Measurements from ENCODE around the gene PLEKHM1.
"Not testable (repeated sequence)": the region's sequence is repeated elsewhere in the genome, so short reads cannot be mapped to it uniquely, and the experiment has no call there.

DNA sequence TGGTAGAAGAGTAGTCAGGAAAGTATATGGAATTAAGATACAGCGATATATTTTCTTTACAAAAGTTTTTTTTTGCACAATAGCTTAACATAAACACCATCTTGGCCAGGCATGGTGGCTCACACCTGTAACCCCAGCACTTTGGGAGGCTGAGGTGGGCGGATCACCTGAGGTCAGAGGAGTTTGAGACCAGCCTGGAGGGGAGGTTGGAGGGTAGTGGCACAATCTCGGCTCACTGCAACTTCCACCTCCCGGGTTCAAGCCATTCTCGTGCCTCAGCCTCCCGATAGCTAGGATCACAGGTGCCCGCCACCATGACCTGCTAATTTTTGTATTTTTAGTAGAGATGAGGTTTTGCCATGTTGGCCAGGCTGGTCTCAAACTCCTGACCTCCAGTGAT lies 47.6 kb upstream of the PLEKHM1 start:
- TF ChIP-seq, protein P1, sequence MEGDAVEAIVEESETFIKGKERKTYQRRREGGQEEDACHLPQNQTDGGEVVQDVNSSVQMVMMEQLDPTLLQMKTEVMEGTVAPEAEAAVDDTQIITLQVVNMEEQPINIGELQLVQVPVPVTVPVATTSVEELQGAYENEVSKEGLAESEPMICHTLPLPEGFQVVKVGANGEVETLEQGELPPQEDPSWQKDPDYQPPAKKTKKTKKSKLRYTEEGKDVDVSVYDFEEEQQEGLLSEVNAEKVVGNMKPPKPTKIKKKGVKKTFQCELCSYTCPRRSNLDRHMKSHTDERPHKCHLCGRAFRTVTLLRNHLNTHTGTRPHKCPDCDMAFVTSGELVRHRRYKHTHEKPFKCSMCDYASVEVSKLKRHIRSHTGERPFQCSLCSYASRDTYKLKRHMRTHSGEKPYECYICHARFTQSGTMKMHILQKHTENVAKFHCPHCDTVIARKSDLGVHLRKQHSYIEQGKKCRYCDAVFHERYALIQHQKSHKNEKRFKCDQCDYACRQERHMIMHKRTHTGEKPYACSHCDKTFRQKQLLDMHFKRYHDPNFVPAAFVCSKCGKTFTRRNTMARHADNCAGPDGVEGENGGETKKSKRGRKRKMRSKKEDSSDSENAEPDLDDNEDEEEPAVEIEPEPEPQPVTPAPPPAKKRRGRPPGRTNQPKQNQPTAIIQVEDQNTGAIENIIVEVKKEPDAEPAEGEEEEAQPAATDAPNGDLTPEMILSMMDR (IDR thresholded peaks at IDR 0.05; ENCODE audit: poor library complexity): not testable (repeated sequence)
- TF ChIP-seq EZH2 (IDR thresholded peaks at IDR 0.05; ENCODE audit: borderline replicate concordance): not testable (repeated sequence)
